IMR-90 (cell line): ENCODE results near the gene OPHN1. TPM values are rescaled to one million over a fixed set of nuclear protein-coding genes. Genes with fewer than 3 reads are reported as not detected.

Source experiments
- ATAC-seq: fragments of 200-7000 bp; cut with Tn5 transposase; 2 replicates; pipeline ENCODE4 v1.9.1; 2020; ENCODE audit warnings: low read depth, mild to moderate bottlenecking, moderate library complexity
- BruUV-seq: library from RNA; stranded (reverse); fragments of 400-500 nt; replicated peaks from 2 replicates; lab custom pipeline; 2021; lab: Mats Ljungman, UMichigan
- CTCF ChIA-PET: fragments of 300-600 bp; formaldehyde crosslinking; extraction: SDS; loops from one replicate; lab custom pipeline; 2021; ENCODE audit warnings: antibody characterized with exemption; lab: Yijun Ruan, JAX
- POLR2A ChIA-PET: fragments of 300-600 bp; sonication (Branson Sonifier 250); formaldehyde crosslinking; loops from one replicate; lab custom pipeline; 2022; ENCODE audit warnings: antibody characterized with exemption; ENCODE audit not compliant: unreplicated experiment; lab: Charles Lee
- DNase-seq: peaks from one replicate; pipeline ENCODE4 v3.0.0; 2013
- H2AFZ ChIP-seq: replicated peaks from 2 replicates; pipeline ENCODE3; 2013; ENCODE audit warnings: low read length, mild to moderate bottlenecking; ENCODE audit not compliant: poor library complexity
- H2AK5ac ChIP-seq: 2 replicates; pipeline ENCODE4 v1.6.1; 2013; ENCODE audit warnings: low read depth, low read length, inconsistent platforms
- H2AK9ac ChIP-seq: replicated peaks from 2 replicates; pipeline ENCODE3; 2013; ENCODE audit warnings: mild to moderate bottlenecking, low read depth, low read length, moderate library complexity; ENCODE audit not compliant: poor library complexity
- H2BK120ac ChIP-seq: 2 replicates; pipeline ENCODE4 v1.6.1; 2013; ENCODE audit warnings: low read depth, low read length, inconsistent platforms
- H2BK15ac ChIP-seq: 3 replicates; pipeline ENCODE4 v1.6.1; 2013; ENCODE audit warnings: low read depth, low read length, inconsistent platforms
- H2BK20ac ChIP-seq: 2 replicates; pipeline ENCODE4 v1.6.1; 2013; ENCODE audit warnings: low read depth, mild to moderate bottlenecking, inconsistent platforms, low read length, moderate library complexity
- H2BK5ac ChIP-seq: 2 replicates; pipeline ENCODE4 v1.6.1; 2013; ENCODE audit warnings: mild to moderate bottlenecking, low read depth, low read length, inconsistent platforms; ENCODE audit not compliant: poor library complexity, severe bottlenecking
- H3K14ac ChIP-seq: replicated peaks from 2 replicates; pipeline ENCODE4 v1.6.1; 2013; ENCODE audit warnings: low read depth, low read length, inconsistent platforms
- H3K18ac ChIP-seq: 2 replicates; pipeline ENCODE4 v1.6.1; 2013; ENCODE audit warnings: low read depth, low read length, control low read depth
- H3K23ac ChIP-seq: 2 replicates; pipeline ENCODE4 v1.6.1; 2013; ENCODE audit warnings: low read depth, low read length, inconsistent platforms
- H3K27ac ChIP-seq: 2 replicates; pipeline ENCODE4 v1.5.1; 2013; ENCODE audit warnings: mild to moderate bottlenecking, control low read depth, low read length; ENCODE audit not compliant: insufficient read depth
- H3K27me3 ChIP-seq: 2 replicates; pipeline ENCODE4 v1.6.1; 2013; ENCODE audit warnings: low read length; ENCODE audit not compliant: control insufficient read depth, insufficient read depth
- H3K36me3 ChIP-seq: 2 replicates; pipeline ENCODE4 v1.6.1; 2013; ENCODE audit warnings: low read length, mixed read lengths; ENCODE audit not compliant: control insufficient read depth, insufficient read depth
- H3K4ac ChIP-seq: 2 replicates; pipeline ENCODE4 v1.6.1; 2013; ENCODE audit warnings: low read depth, low read length, inconsistent platforms
- H3K4me1 ChIP-seq: 2 replicates; pipeline ENCODE4 v1.6.1; 2013; ENCODE audit warnings: low read length, mixed read lengths; ENCODE audit not compliant: control insufficient read depth, insufficient read depth
- H3K4me2 ChIP-seq: 2 replicates; pipeline ENCODE4 v1.6.1; 2013; ENCODE audit warnings: low read depth, mild to moderate bottlenecking, control low read depth, low read length, moderate library complexity
- H3K4me3 ChIP-seq: 2 replicates; pipeline ENCODE4 v1.5.1; 2013; ENCODE audit warnings: low read depth, mild to moderate bottlenecking, control low read depth, low read length, moderate library complexity; ENCODE audit not compliant: insufficient read depth
- H3K56ac ChIP-seq: 2 replicates; pipeline ENCODE4 v1.6.1; 2013; ENCODE audit warnings: low read length, inconsistent platforms; ENCODE audit not compliant: insufficient read depth; ENCODE audit errors: extremely low read depth
- H3K79me1 ChIP-seq, 2 experiments: 2 replicates each; pipeline ENCODE4 v1.6.1; 2013; ENCODE audit warnings: low read length in 2 of 2, inconsistent platforms in 1 of 2, low read depth in 1 of 2
- H3K9ac ChIP-seq: 2 replicates; pipeline ENCODE4 v1.6.1; 2013; ENCODE audit warnings: low read depth, low read length, control low read depth
- H3K9me1 ChIP-seq: 2 replicates; pipeline ENCODE4 v1.6.1; 2013; ENCODE audit warnings: low read length, inconsistent platforms; ENCODE audit not compliant: insufficient read depth
- H3K9me3 ChIP-seq: 2 replicates; pipeline ENCODE4 v1.6.1; 2013; ENCODE audit warnings: low read length; ENCODE audit not compliant: control insufficient read depth, insufficient read depth
- H4K20me1 ChIP-seq: 2 replicates; pipeline ENCODE4 v1.6.1; 2013; ENCODE audit warnings: low read length, inconsistent platforms; ENCODE audit not compliant: insufficient read depth
- H4K5ac ChIP-seq: 2 replicates; pipeline ENCODE4 v1.6.1; 2013; ENCODE audit warnings: mild to moderate bottlenecking, low read depth, low read length, control low read depth
- H4K8ac ChIP-seq, 2 experiments: 2 replicates each; pipeline ENCODE4 v1.6.1; 2013; ENCODE audit warnings: low read depth in 2 of 2, low read length in 2 of 2, control low read depth in 1 of 2, inconsistent platforms in 1 of 2
- H4K91ac ChIP-seq: 2 replicates; pipeline ENCODE4 v1.6.1; 2013; ENCODE audit warnings: low read depth, low read length, inconsistent platforms; ENCODE audit not compliant: insufficient read depth
- BHLHE40 ChIP-seq: fragments of 150-350 bp; IDR thresholded peaks from 2 replicates; pipeline ENCODE4 v1.6.1; 2016; ENCODE audit warnings: mild to moderate bottlenecking, low read depth, low read length
- CEBPB ChIP-seq: IDR thresholded peaks from 2 replicates; pipeline ENCODE4 v1.6.1; 2012; ENCODE audit warnings: low read depth, low read length, improper control_type of control experiment
- CHD1 ChIP-seq: IDR thresholded peaks from 2 replicates; pipeline ENCODE4 v1.6.1; 2012; ENCODE audit warnings: low read depth, low read length, improper control_type of control experiment
- CTCF ChIP-seq: conservative IDR thresholded peaks from 2 replicates; pipeline ENCODE4 v1.5.1; 2012; ENCODE audit warnings: mild to moderate bottlenecking, low read depth, low read length, improper control_type of control experiment
- FOS ChIP-seq: fragments of 150-350 bp; IDR thresholded peaks from 2 replicates; pipeline ENCODE4 v1.6.1; 2016; ENCODE audit warnings: low read depth, low read length
- MAFK ChIP-seq: IDR thresholded peaks from 2 replicates; pipeline ENCODE4 v1.6.1; 2012; ENCODE audit warnings: low read depth, low read length, improper control_type of control experiment
- MXI1 ChIP-seq: IDR thresholded peaks from 2 replicates; pipeline ENCODE4 v1.6.1; 2012; ENCODE audit warnings: low read depth, mild to moderate bottlenecking, low read length, moderate library complexity, borderline replicate concordance
- NFE2L2 ChIP-seq: fragments of 150-350 bp; IDR thresholded peaks from 2 replicates; pipeline ENCODE4 v1.6.1; 2016; ENCODE audit warnings: low read depth, mild to moderate bottlenecking, low read length
- POLR2A ChIP-seq: IDR thresholded peaks from 2 replicates; pipeline ENCODE4 v1.6.1; 2012; ENCODE audit warnings: mild to moderate bottlenecking, low read depth, low read length
- RFX5 ChIP-seq: IDR thresholded peaks from 2 replicates; pipeline ENCODE4 v1.8.0; 2012; ENCODE audit warnings: low read depth, mild to moderate bottlenecking, low read length, moderate library complexity
- SMC3 ChIP-seq: fragments of 150-350 bp; IDR thresholded peaks from 2 replicates; pipeline ENCODE4 v1.6.1; 2016; ENCODE audit warnings: low read depth, mild to moderate bottlenecking, antibody characterized with exemption, low read length, moderate library complexity
- WGBS, 2 experiments: methylation state at CpG; one replicate each; pipeline versions ENCODE4 v1.1.5 to v1.1.7; 2013; ENCODE audit warnings: missing lambda C conversion rate in 2 of 2; ENCODE audit not compliant: insufficient read length in 1 of 2; ENCODE audit errors: extremely low coverage in 2 of 2; 5-methylcytosine and 5-hydroxymethylcytosine counted together
- dilution Hi-C: fragments of 300-500 bp; cut with HindIII; formaldehyde crosslinking; loops from one replicate; pipeline ENCODE4 v1.14.3; 2018; ENCODE audit warnings: low sequenced_read_pairs; ENCODE audit not compliant: unreplicated experiment
- in situ Hi-C: fragments of 300-500 bp; cut with MboI; formaldehyde crosslinking; loops from 3 replicates; pipeline ENCODE4 v1.14.3; 2019; ENCODE audit warnings: low sequenced_read_pairs, inconsistent platforms, mixed read lengths
- intact Hi-C: fragments of 100-400 bp; cut with micrococcal nuclease; formaldehyde crosslinking; loops from 2 replicates; pipeline ENCODE4 v1.10.0; 2022
- polyA plus RNA-seq, 3 experiments: library from polyadenylated mRNA; depleted of rRNA; stranded (reverse); fragments of >200 nt; gene quantifications; 2 replicates each; pipeline ENCODE4 v1.2.3, GENCODE V29; 2012; ENCODE audit warnings: low replicate concordance in 1 of 3
- total RNA-seq: library from RNA; depleted of rRNA; stranded (reverse); fragments of >200 nt; gene quantifications from 2 replicates; pipeline ENCODE4 v1.2.3, GENCODE V29; 2012
- TF ChIP-seq, protein P1 (sequence below): fragments of 150-350 bp; IDR thresholded peaks from 2 replicates; pipeline ENCODE4 v1.6.1; 2017; ENCODE audit warnings: mild to moderate bottlenecking, antibody characterized with exemption, low read length, low read depth

The OPHN1 gene
- total and polyA plus RNA-seq, 2 of the 4 experiments (the other 2 are of a cell fraction) = 4.0 to 13.1 TPM

GRCh38 chrX:68443155-68443868 lies 10.0 kb upstream of the OPHN1 start:
- H2BK5ac ChIP-seq = no peak overlapping the region
- ChIA-PET POLR2A (no interaction called here), CTCF (no interaction called here)
- no CpG with 5 or more reads among the region's 6 CpGs for WGBS, 2 experiments
- H2BK15ac ChIP-seq = no peak overlapping the region
- H2BK120ac ChIP-seq = no peak overlapping the region
- no peaks in the 10 kb centered on the region for H3K9me1 ChIP-seq
- no TSS peak for BruUV-seq
- no peak for ATAC-seq
- H3K18ac ChIP-seq = no peak overlapping the region
- no peak overlapping the region for H3K27ac ChIP-seq
- intact Hi-C loops = no loop called here
- in situ Hi-C loops = no loop called here
- H4K5ac ChIP-seq = no peak overlapping the region
- TF ChIP-seq SMC3 (no peak), CEBPB (no peak), MXI1 (no peak), FOS (no peak), CHD1 (no peak), MAFK (no peak), NFE2L2 (no peak), POLR2A (no peak), CTCF (no peak), BHLHE40 (no peak), RFX5 (no peak)
- TF ChIP-seq, protein P1, sequence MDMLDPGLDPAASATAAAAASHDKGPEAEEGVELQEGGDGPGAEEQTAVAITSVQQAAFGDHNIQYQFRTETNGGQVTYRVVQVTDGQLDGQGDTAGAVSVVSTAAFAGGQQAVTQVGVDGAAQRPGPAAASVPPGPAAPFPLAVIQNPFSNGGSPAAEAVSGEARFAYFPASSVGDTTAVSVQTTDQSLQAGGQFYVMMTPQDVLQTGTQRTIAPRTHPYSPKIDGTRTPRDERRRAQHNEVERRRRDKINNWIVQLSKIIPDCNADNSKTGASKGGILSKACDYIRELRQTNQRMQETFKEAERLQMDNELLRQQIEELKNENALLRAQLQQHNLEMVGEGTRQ = no peak
- no peak overlapping the region for H4K8ac ChIP-seq
- no peak overlapping the region for H2AK9ac ChIP-seq
- H3K4ac ChIP-seq = no peak overlapping the region
- no peak overlapping the region for H2AK5ac ChIP-seq
- no peaks in the 10 kb centered on the region for H3K79me1 ChIP-seq
- no peaks in the 10 kb centered on the region for H4K20me1 ChIP-seq
- H3K9ac ChIP-seq = no peak overlapping the region
- no peak overlapping the region for H3K4me2 ChIP-seq
- no peaks in the 10 kb centered on the region for H3K9me3 ChIP-seq
- DNase-seq = peak; percentile 15
- no peaks in the 10 kb centered on the region for H3K4me1 ChIP-seq
- H3K4me3 ChIP-seq = no peak overlapping the region
- H3K14ac ChIP-seq = no peak overlapping the region
- H3K36me3 ChIP-seq = no peaks in the 10 kb centered on the region
- peaks cover 2% of the 10 kb centered on the region; the same call in 1 of the 2 replicates for H3K27me3 ChIP-seq
- no peak overlapping the region for H3K56ac ChIP-seq
- no peak overlapping the region for H4K91ac ChIP-seq
- dilution Hi-C loops = no loop called here
- H2AFZ ChIP-seq = no peak overlapping the region
- H2BK20ac ChIP-seq = no peak overlapping the region
- H3K23ac ChIP-seq = no peak overlapping the region
